Measurements from ENCODE around the gene WRAP73. TPM values are rescaled to one million over a fixed set of nuclear protein-coding genes. Genes with fewer than 3 reads are reported as not detected.

Gene WRAP73
- total and polyA plus RNA-seq, 9 of the 15 experiments (the other 6 are each of a cell fraction or from before 2014, with no cell fraction given), result 4.3 to 51.8 (median 30.1) TPM

- TF ChIP-seq DPF2 (IDR thresholded peaks at IDR 0.05) (no peak), TAF1 (IDR thresholded peaks at IDR 0.05; ENCODE audit: control insufficient read depth, extremely low read depth, insufficient read depth, low read length, severe bottlenecking) (no peak), PHF21A (IDR thresholded peaks at IDR 0.05; ENCODE audit: borderline replicate concordance, low read depth) (no peak), ZNF766 (CRISPR knock-in tag; conservative IDR thresholded peaks at IDR 0.05) (no peak; the same call in 1 of the 2 replicates), RBBP5 (IDR thresholded peaks at IDR 0.05; ENCODE audit: borderline replicate concordance, insufficient read depth, low read length, poor library complexity, severe bottlenecking) (peak; percentile 68), ZEB2 (IDR thresholded peaks at IDR 0.05) (peak; percentile 82), ELF1 (tag; IDR thresholded peaks at IDR 0.05) (peak; percentile 97), ZFPM2 (CRISPR knock-in tag; IDR thresholded peaks at IDR 0.05) (no peak), POLR2B (IDR thresholded peaks at IDR 0.05; ENCODE audit: low read depth, partially characterized antibody) (peak; percentile 76), E2F5 (CRISPR knock-in tag; IDR thresholded peaks at IDR 0.05) (no peak), FOXJ3 (CRISPR knock-in tag; IDR thresholded peaks at IDR 0.05) (no peak), MAFG (tag; conservative IDR thresholded peaks at IDR 0.05) (no peak), U2AF2 (optimal IDR thresholded peaks at IDR 0.05; ENCODE audit: low read depth, low read length) (no peak), GATAD2B (IDR thresholded peaks at IDR 0.05; ENCODE audit: borderline replicate concordance) (0 out of 2 replicates have a peak, but pooled peaks have one; percentile 66), ILF3 (IDR thresholded peaks at IDR 0.05; ENCODE audit: borderline replicate concordance) (no peak), ZNF764 (CRISPR knock-in tag; IDR thresholded peaks at IDR 0.05; ENCODE audit: low read depth) (no peak), ZNF277 (CRISPR knock-in tag; IDR thresholded peaks at IDR 0.05; ENCODE audit: borderline replicate concordance) (no peak), ZNF583 (CRISPR knock-in tag; IDR thresholded peaks at IDR 0.05) (no peak), ZNF561 (CRISPR knock-in tag; conservative IDR thresholded peaks at IDR 0.05) (no peak), ZNF444 (CRISPR knock-in tag; IDR thresholded peaks at IDR 0.05) (no peak)
- TF ChIP-seq, protein P1, sequence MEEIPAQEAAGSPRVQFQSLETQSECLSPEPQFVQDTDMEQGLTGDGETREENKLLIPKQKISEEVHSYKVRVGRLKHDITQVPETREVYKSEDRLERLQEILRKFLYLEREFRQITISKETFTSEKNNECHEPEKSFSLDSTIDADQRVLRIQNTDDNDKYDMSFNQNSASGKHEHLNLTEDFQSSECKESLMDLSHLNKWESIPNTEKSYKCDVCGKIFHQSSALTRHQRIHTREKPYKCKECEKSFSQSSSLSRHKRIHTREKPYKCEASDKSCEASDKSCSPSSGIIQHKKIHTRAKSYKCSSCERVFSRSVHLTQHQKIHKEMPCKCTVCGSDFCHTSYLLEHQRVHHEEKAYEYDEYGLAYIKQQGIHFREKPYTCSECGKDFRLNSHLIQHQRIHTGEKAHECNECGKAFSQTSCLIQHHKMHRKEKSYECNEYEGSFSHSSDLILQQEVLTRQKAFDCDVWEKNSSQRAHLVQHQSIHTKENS (CRISPR knock-in tag; IDR thresholded peaks at IDR 0.05), result no peak
- TF ChIP-seq, protein P2, sequence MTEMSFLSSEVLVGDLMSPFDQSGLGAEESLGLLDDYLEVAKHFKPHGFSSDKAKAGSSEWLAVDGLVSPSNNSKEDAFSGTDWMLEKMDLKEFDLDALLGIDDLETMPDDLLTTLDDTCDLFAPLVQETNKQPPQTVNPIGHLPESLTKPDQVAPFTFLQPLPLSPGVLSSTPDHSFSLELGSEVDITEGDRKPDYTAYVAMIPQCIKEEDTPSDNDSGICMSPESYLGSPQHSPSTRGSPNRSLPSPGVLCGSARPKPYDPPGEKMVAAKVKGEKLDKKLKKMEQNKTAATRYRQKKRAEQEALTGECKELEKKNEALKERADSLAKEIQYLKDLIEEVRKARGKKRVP (CRISPR knock-in tag; IDR thresholded peaks at IDR 0.05), result no peak
- TF ChIP-seq, protein P3, sequence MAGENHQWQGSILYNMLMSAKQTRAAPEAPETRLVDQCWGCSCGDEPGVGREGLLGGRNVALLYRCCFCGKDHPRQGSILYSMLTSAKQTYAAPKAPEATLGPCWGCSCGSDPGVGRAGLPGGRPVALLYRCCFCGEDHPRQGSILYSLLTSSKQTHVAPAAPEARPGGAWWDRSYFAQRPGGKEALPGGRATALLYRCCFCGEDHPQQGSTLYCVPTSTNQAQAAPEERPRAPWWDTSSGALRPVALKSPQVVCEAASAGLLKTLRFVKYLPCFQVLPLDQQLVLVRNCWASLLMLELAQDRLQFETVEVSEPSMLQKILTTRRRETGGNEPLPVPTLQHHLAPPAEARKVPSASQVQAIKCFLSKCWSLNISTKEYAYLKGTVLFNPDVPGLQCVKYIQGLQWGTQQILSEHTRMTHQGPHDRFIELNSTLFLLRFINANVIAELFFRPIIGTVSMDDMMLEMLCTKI (IDR thresholded peaks at IDR 0.05; ENCODE audit: partially characterized antibody), result no peak
Measured at GRCh38 chr1:3649342-3650247, at the start of gene WRAP73 (continued).
